Colon (tissue), 2 donors: ENCODE measurements around the gene DGKH.
"Not testable (repeated sequence)": the region's sequence is repeated elsewhere in the genome, so short reads cannot be mapped to it uniquely, and the experiment has no call there.

Experiments
- FAIRE-seq: peaks from 2 replicates; lab custom pipeline; 2012; peaks lifted over from hg19 to GRCh38; lab: Jason Lieb, UNC
- donor health status: control.
- donor health status: control.

Gene DGKH

GRCh38 chr13:42164557-42165125, 116.2 kb downstream of the DGKH start:
- FAIRE-seq, result no peak

GRCh38 chr13:42168496-42168895, 120.0 kb downstream of the DGKH start:
- FAIRE-seq, result no peak

GRCh38 chr13:42170029-42170428, 121.6 kb downstream of the DGKH start:
- FAIRE-seq, result no peak

- no peak for FAIRE-seq
These were observed 125.4 kb downstream of the DGKH start for GRCh38 chr13:42173789-42174343.

- FAIRE-seq, result no peak
These were observed 126.1 kb downstream of the DGKH start for GRCh38 chr13:42174344-42175162.

- FAIRE-seq, result no peak
These were observed 127.8 kb downstream of the DGKH start for GRCh38 chr13:42176294-42176693.

GRCh38 chr13:42177189-42177588, 128.7 kb downstream of the DGKH start:
- FAIRE-seq, result no peak

GRCh38 chr13:42181381-42181953, 133.0 kb downstream of the DGKH start:
- FAIRE-seq, result no peak

GRCh38 chr13:42189061-42189460, 140.6 kb downstream of the DGKH start:
- no peak for FAIRE-seq

- FAIRE-seq, result no peak
These were observed 142.1 kb downstream of the DGKH start for GRCh38 chr13:42190529-42190928.

GRCh38 chr13:42211704-42212464, 163.4 kb downstream of the DGKH start:
- no peak for FAIRE-seq

GRCh38 chr13:42214446-42214845, 166.0 kb downstream of the DGKH start:
- no peak for FAIRE-seq

GRCh38 chr13:42215578-42216421, 167.4 kb downstream of the DGKH start:
- no peak for FAIRE-seq

GRCh38 chr13:42216422-42216735, 167.9 kb downstream of the DGKH start:
- FAIRE-seq, result no peak

- no peak for FAIRE-seq
These were observed 170.1 kb downstream of the DGKH start for GRCh38 chr13:42218576-42218975.

- no peak for FAIRE-seq
These were observed 170.6 kb downstream of the DGKH start for GRCh38 chr13:42219051-42219450.

- no peak for FAIRE-seq
These were observed 171.4 kb downstream of the DGKH start for GRCh38 chr13:42219876-42220275.

GRCh38 chr13:42221121-42221765, 172.8 kb downstream of the DGKH start:
- FAIRE-seq, result no peak

- no peak for FAIRE-seq
These were observed 175.2 kb downstream of the DGKH start for GRCh38 chr13:42223681-42224080.

- no peak for FAIRE-seq
These were observed 176.6 kb downstream of the DGKH start for GRCh38 chr13:42225051-42225450.

GRCh38 chr13:42226759-42227158, 178.3 kb downstream of the DGKH start:
- FAIRE-seq, result not testable (repeated sequence)
